ENCODE results near the gene MOGAT2. TPM values are rescaled to one million over a fixed set of nuclear protein-coding genes. Genes with fewer than 3 reads are reported as not detected.

MOGAT2 gene
- total RNA-seq, result not detected in 2 replicates

DNA sequence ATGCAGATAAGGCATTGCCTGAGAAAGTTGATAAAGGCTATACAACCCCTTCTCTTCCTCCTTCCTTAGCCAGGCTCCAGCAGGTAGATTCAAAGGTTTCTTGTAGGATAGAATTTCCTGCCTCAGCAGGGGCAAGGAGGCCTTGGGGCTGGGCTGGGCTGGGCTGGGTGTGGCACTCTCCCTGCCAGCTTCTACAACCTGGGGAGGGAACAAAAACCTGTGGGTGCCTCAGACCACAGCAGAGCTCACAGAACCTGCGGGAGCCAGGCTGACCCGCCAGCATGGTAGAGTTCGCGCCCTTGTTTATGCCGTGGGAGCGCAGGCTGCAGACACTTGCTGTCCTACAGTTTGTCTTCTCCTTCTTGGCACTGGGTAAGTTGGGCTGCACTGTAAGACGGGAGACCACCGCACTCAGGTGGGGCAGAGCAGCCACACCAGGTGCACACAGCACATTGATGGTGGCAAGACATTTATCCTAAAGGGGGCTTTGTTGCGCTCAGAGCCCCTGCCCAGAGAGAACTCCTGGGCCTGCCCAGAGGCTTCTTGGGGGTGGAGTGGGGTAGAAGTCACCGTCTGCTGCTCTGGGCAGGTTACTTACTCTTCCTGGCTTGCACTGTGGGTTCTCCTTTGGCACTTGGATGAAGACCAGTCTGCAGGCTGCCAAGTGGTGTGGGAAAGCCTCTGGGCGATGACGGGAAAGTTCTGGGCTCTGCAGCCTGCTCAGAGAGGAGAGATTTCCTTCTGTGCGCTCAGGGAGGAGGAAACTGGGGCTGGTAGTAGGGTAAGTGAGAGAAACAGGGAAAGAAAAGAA lies at the start of gene MOGAT2:
Gene MOGAT2 (plus strand): TSS at position 231 of the 811 bp plus-strand sequence. CDS start 51 bp downstream, at position 282.

DNA sequence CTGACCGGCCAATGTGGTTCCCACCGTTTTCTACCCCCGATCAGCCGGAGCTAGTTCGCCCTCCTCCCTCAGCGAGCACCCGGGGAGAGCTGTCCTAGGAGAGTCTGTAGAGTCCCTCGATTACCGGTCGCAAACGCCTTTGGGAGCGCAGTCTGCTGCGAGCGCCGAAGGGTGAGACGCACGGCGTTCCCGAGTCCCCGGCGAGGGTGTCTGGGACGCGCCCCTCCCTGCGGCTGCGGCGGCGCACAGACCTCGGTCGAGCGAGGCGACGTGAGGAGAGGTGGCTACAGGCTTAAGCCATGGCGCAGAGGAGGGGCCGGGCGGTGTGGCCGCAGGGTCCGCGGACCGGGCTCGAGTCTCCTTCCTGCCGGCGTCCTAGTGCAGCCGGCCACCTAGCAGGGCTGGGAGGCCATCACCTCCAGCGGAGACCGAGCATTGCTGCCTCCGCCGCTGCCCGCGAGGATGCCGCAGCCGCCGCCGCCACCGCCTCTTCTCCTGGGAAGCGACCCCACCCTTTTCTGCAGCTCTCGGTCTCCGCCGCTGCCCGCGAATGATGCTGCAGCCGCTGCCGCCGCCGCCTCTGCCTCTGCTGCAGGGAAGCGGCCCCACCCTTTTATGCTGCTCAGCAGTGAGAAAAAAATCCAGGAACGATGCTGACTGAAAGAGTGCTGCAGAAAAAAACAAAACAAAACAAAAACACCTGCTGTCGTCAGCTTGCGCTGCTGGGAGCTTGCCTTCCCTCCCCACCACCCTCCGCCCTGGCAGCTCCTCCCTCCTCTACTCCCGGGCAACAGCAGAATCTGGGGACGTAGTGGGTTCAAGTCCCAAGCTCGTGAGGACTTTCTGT lies 49.0 kb upstream of the MOGAT2 start, which contains the start of gene MAP6:
Gene MAP6 (minus strand): TSS at position 588 of the 847 bp plus-strand sequence. CDS start 669 bp downstream, outside the sequence.

DNA sequence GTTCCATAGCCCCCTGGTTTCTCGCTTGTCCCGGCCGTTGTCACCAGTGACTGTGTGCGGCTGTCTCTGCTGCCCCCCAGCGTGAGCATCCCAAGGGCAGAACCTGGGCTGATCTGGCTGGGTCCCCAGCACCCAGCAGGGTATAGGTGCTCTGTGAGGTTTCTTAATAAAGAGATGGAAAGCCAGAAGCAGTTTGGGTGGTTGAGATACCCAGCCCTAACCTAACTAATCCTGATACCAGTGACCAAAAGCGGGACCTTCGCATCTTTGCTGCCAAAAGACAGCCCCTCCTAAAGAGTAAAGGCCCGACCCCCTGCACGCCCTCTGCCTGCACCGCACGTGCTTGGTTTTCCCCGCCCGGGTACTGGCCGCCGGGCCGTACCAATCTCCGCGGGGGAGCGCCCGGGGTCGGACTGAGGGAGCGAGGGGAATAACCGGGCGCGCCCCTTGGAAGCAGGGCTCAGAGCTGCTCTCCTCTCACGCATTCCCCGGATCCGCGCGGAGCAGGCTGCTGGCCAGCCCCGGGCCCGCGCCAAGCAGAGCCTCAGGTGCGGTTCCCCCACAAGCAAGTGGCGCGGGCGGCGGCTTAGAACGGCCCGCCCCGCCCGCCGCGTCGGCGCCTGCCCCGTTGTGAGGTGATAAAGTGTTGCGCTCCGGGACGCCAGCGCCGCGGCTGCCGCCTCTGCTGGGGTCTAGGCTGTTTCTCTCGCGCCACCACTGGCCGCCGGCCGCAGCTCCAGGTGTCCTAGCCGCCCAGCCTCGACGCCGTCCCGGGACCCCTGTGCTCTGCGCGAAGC lies 50.7 kb downstream of the MOGAT2 start, which contains the start of gene DGAT2:
Gene DGAT2 (plus strand): TSS at position 667 of the 797 bp plus-strand sequence. CDS start 214 bp downstream, outside the sequence.

Other genes with a start within 250 kb of the MOGAT2 start
- gene GDPD5, start 191.9 kb upstream of the MOGAT2 start, total RNA-seq, result 11.2 and 12.7 TPM in 2 replicates
- 582 and 833 TPM in 2 replicates for gene SERPINH1, start 155.6 kb upstream of the MOGAT2 start, total RNA-seq
- 0.65 and 0.89 TPM in 2 replicates for gene MAP6, start 48.8 kb upstream of the MOGAT2 start, total RNA-seq
- gene DGAT2, start 50.9 kb downstream of the MOGAT2 start, total RNA-seq, result 0.65 and 1.0 TPM in 2 replicates
- gene UVRAG, start 97.4 kb downstream of the MOGAT2 start, total RNA-seq, result 6.2 and 8.7 TPM in 2 replicates